GM20431 (cell line): ENCODE data around the gene OR10C1.
"Not testable (repeated sequence)": the region's sequence is repeated elsewhere in the genome, so short reads cannot be mapped to it uniquely, and the experiment has no call there.

Experiments used
- in situ Hi-C: fragments of 300-500 bp; cut with MseI, MboI; formaldehyde crosslinking; loops from one replicate; pipeline ENCODE4 v1.15.0; 2020; ENCODE audit warnings: low sequenced_read_pairs; ENCODE audit not compliant: unreplicated experiment

OR10C1 gene

GRCh38 chr6:29439006-29439405 is at the start of gene OR10C1:
OR10C1 (plus strand) TSS chr6:29439306; CDS start chr6:29440016, 710 bp downstream.
- in situ Hi-C loops: no loop called here

DNA sequence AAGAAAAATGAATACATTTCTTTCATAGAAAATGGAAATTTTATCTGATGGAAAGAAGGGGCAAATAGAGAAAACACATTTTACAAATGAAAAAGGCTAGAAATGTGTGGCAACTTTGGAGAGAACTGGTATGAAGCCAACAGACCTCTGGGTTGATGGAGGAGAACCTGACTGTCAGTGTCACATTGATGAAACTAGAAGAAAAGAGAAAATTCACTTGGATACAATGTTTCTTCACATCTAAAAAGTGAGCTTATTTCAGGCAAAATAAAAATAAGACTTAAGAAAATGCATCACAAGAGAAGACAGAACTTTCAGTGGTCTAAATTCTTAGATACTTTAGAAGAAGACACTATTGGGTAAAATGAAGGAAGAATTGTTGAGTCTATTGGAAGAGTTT is 43.8 kb upstream of the OR10C1 start, which contains the start of gene OR12D2:
Gene OR12D2, plus strand, starts transcription at position 301 of the 400 bp plus-strand sequence. CDS start 1,069 bp downstream, outside the sequence.
- in situ Hi-C loops: no loop called here

GRCh38 chr6:29399525-29399924 is 39.6 kb upstream of the OR10C1 start:
- in situ Hi-C loops: no loop called here

DNA sequence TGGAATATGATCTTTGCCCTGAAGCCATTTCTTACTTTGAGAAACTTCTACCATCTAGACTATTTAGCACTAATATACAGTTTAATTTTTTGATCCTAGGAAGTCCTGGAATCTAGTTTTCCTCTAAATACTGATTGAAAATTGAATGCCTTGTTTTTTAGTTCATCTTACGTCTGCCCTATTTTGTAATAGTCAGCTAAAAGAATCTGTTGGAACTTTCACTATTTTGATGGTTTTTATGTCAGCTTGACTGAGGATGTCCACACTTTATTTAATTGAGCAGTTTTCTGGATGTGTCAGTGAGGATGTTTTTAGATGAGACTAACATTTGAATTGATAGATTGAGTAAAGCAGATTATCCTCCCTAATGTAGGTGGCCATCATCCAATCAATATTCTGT is 35.3 kb upstream of the OR10C1 start:
- in situ Hi-C loops: no loop called here

DNA sequence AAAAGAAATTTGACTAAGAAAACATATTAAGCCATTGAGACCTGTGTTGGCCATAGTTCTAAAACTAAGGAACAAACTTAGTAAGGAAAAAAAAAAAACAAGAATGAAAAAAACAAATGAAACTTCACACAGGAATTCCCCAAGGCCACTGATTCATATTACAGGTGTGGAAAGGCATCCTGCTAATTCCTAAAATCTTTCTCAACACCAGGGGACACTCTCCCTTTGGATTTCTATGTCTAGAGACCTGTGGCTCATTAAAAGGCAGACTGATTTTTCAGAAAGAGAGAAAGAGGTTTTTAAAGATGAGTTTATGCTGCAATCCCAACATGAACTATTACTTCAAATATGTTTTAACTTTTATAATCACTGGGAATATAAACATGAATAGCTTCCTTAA is 24.5 kb upstream of the OR10C1 start, which contains the start of gene OR12D1:
Gene OR12D1, plus strand, starts transcription at position 341 of the 400 bp plus-strand sequence.
- in situ Hi-C loops: no loop called here

- in situ Hi-C loops: no loop called here
Observed at GRCh38 chr6:29419516-29419915, 19.6 kb upstream of the OR10C1 start.

DNA sequence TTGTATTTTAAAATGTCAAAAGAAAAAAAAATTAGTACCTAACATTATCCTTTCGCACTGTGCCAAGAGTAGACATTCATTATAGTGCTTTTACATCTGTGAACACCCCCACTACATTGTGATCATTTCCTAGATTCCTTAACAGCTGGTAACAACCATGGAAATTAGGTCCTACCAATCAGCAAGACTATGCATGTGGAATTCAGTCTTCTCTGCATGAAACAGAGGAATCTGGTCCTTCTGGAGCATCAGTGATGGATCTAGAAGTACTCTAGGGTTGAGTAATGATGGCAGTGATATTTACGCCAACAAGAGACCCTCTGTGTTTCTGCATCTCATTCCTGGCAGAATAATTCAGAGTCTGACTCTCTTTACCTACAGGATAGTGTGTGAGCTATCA is 14.9 kb upstream of the OR10C1 start:
- in situ Hi-C loops: no loop called here

- in situ Hi-C loops: no loop called here
Observed at GRCh38 chr6:29424575-29424974, 14.5 kb upstream of the OR10C1 start.

GRCh38 chr6:29425075-29425474 is 14.0 kb upstream of the OR10C1 start:
- in situ Hi-C loops: no loop called here

DNA sequence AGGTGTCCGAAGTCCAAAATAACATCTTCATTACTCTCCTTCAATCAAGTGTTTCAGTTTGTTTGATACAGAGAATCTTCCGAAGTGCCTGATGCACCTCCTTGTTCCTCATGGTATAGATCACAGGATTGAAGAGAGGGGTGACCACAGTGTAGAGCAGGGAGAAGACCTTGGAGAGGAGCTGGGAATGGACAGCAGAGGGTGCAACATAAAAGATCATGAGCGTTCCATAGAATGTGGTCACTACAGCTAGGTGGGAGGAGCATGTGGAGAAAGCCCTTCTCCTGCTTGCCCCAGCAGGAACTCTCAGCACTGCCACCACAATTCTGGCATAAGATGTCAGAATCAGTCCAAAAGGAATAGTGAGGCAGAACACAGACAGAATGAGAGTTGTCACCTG is 12.5 kb upstream of the OR10C1 start:
- in situ Hi-C loops: no loop called here

- in situ Hi-C loops: not testable (repeated sequence)
Observed at GRCh38 chr6:29436730-29437129, 2.4 kb upstream of the OR10C1 start.

DNA sequence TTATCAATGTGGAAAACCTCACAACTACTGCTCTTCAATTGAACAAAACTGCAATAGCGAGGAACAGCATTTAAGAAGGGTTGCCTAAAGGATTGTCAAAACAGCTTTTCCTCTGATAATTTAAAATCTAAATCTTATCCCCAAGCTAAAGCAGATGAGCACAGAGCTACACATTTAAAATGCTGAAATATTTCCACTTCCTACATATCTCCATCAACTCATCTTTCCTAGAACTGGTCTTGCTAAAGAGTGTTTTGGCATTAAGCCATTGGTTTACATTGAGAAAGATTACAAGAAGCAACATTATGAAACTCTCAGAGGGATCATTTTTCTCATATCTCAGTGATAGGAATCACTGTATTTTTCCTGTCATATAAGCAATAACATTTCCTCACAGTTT is 3.6 kb downstream of the OR10C1 start:
- in situ Hi-C loops: no loop called here

- in situ Hi-C loops: not testable (repeated sequence)
Observed at GRCh38 chr6:29444031-29444430, 4.9 kb downstream of the OR10C1 start.

DNA sequence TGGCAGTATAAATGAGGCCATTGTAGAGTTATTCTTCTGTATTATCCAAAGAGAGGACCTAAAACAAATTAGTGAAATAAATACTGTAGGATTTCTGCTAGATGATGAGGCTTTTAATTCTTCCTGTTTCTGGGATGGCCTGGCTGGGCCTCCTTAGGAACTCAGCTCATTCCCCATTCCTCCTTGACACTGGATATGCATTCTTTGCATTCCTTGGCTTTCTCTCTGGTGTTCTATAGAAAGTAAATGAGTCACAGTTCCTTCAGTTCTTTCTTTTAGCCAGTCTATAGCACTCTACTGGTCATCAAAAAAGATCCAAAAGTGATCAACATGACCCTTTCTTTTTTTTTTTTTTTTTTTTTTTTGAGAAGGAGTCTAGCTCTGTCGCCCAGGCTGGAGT is 8.6 kb downstream of the OR10C1 start:
- in situ Hi-C loops: no loop called here

- in situ Hi-C loops: no loop called here
Observed at GRCh38 chr6:29451471-29452193, 12.5 kb downstream of the OR10C1 start.

- in situ Hi-C loops: no loop called here
Observed at GRCh38 chr6:29456971-29457370, 17.9 kb downstream of the OR10C1 start, which contains the start of the genes OR11A1 and OR2H1. OR11A1 (minus strand) TSS chr6:29457071; CDS start chr6:29427641, 29,430 bp downstream. OR2H1 (plus strand) TSS chr6:29457155; CDS start chr6:29461770, 4,615 bp downstream.

DNA sequence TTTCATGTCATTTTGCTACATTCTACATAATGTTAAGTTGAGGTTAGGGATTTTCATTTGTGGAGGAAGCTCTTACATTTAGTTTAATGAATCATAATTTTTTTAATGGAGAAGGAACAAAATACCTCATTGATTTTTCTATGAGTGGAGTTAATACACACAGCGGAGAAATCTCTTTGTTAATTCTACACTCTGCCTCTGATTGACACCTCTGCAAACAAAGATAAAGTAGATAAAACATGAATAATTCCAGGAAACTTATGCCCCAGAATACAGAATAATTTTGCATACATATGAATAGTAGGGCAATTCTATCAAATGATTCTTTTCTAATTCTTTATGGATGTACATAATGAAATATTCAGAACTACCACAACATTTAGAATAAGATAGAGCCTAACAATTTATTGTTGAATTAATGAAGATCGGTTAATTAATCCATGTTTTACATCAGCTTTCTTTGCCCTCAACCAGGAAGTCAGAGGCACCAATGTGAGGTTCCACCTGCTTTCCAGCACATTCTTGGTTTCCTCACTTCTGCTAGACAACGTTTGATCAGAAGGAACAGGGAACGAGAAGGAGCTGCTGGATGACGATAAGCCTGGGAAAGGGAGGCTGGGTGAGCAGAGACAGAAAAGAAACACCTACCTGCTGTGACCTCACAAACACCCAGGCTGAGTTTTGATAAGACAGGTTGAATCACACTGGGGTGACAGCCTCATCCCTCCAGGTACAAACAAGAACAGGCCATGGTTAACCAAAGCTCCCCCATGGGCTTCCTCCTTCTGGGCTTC is 22.1 kb downstream of the OR10C1 start:
- in situ Hi-C loops: no loop called here

GRCh38 chr6:29462022-29462421 is 22.9 kb downstream of the OR10C1 start:
- in situ Hi-C loops: no loop called here

DNA sequence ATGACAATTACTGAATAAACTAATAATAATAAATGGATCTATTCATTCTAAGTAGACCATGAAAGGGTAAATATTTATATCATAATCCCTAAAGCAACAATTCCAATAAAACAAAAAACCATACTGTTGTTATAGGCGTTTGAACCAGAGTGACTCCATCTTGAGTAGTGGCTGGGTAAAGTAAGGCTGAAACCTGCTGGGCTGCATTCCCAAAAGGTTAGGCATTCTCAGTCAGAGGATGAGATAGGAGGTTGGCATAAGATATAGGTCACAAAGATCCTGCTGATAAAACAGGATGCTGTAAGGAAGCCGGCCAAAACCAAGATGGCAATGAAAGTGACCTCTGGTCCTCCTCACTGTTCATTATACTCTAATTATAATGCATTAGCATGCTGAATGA is 26.2 kb downstream of the OR10C1 start:
- in situ Hi-C loops: no loop called here

DNA sequence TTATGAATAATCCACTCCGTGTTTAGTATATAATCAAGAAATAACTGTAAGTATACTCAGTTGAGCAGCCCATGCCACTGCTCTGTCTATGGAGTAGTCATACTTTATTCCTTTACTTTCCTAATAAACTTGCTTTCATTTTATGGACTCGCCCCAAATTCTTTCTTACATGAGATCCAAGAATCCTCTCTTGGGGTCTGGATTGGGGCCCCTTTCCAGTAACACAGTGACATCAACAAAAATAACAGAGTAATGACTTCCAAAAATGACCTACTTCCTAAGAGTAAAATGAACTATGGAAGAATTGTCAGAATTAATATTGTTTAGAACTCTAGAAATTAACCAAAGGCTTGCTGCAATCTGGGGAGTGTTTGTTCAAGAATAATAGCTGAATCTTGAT is 26.7 kb downstream of the OR10C1 start:
- in situ Hi-C loops: no loop called here

DNA sequence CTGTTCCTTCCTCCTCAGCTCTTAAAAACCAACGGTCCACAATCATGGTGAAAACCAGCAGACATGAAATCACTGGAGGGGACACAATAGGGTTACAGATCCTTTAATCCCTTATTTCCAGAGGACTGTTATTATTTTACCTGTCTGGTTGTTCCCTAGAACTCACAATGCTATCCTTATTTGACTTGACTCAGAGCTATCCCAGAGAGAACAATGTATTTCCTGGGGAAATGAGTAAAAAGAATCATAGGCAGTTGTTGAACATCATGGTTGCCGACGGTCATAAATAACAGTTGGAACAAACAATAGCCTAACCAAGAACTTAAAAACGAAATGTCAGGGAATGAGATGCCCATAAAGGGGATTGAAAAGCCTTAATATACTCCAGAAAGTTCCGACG is 27.1 kb downstream of the OR10C1 start:
- in situ Hi-C loops: no loop called here
